ENCODE results near the gene LRP2.

Gene LRP2

GRCh38 chr2:169345486-169346437 lies 16.6 kb downstream of the LRP2 start:
- DNase-seq = no peak
- Histone ChIP-seq H3K27ac (no peak overlapping the region), H3K4me3 (ENCODE audit: low read depth, low read length) (no peak overlapping the region), H3K36me3 (replicated peaks) (no peaks in the 10 kb centered on the region), H3K27me3 (replicated peaks) (no peaks in the 10 kb centered on the region)
- in situ Hi-C loops (cut with HindIII; ENCODE audit: low pct_ligation_motif_present, low sequenced_read_pairs) = no loop called here
- no peak for TF ChIP-seq CTCF (IDR thresholded peaks at IDR 0.05; ENCODE audit: low read depth, low read length, missing control alignments)

GRCh38 chr2:169344736-169345485 lies 17.4 kb downstream of the LRP2 start:
- H3K27ac ChIP-seq = no peak overlapping the region
- H3K36me3 ChIP-seq (replicated peaks) = no peaks in the 10 kb centered on the region
- in situ Hi-C loops (cut with HindIII; ENCODE audit: low pct_ligation_motif_present, low sequenced_read_pairs) = no loop called here
- DNase-seq = no peak
- no peaks in the 10 kb centered on the region for H3K27me3 ChIP-seq (replicated peaks)
- TF ChIP-seq CTCF (IDR thresholded peaks at IDR 0.05; ENCODE audit: low read depth, low read length, missing control alignments) = no peak
- H3K4me3 ChIP-seq (ENCODE audit: low read depth, low read length) = no peak overlapping the region

- Histone ChIP-seq H3K27me3 (replicated peaks) (no peaks in the 10 kb centered on the region), H3K4me3 (ENCODE audit: low read depth, low read length) (no peak overlapping the region), H3K36me3 (replicated peaks) (no peaks in the 10 kb centered on the region), H3K27ac (no peak overlapping the region)
- no peak for DNase-seq
- TF ChIP-seq CTCF (IDR thresholded peaks at IDR 0.05; ENCODE audit: low read depth, low read length, missing control alignments) = no peak
- in situ Hi-C loops (cut with HindIII; ENCODE audit: low pct_ligation_motif_present, low sequenced_read_pairs) = no loop called here
These were observed 19.1 kb downstream of the LRP2 start for GRCh38 chr2:169343202-169343601.

GRCh38 chr2:169339657-169340056 lies 22.7 kb downstream of the LRP2 start:
- no peak overlapping the region for H3K27ac ChIP-seq
- in situ Hi-C loops (cut with HindIII; ENCODE audit: low pct_ligation_motif_present, low sequenced_read_pairs) = no loop called here
- no peak for TF ChIP-seq CTCF (IDR thresholded peaks at IDR 0.05; ENCODE audit: low read depth, low read length, missing control alignments)
- DNase-seq = no peak
- no peaks in the 10 kb centered on the region for H3K27me3 ChIP-seq (replicated peaks)
- no peak overlapping the region for H3K4me3 ChIP-seq (ENCODE audit: low read depth, low read length)
- no peaks in the 10 kb centered on the region for H3K36me3 ChIP-seq (replicated peaks)

- Histone ChIP-seq H3K36me3 (replicated peaks) (no peaks in the 10 kb centered on the region), H3K27me3 (replicated peaks) (no peaks in the 10 kb centered on the region), H3K27ac (no peak overlapping the region), H3K4me3 (ENCODE audit: low read depth, low read length) (no peak overlapping the region)
- in situ Hi-C loops (cut with HindIII; ENCODE audit: low pct_ligation_motif_present, low sequenced_read_pairs) = no loop called here
- TF ChIP-seq CTCF (IDR thresholded peaks at IDR 0.05; ENCODE audit: low read depth, low read length, missing control alignments) = no peak
- DNase-seq = no peak
These were observed 25.6 kb downstream of the LRP2 start for GRCh38 chr2:169336695-169337094.
